B cell (primary cell): ENCODE results near the gene KIRREL1.

Experiments used
- EZH2 ChIP-seq: IDR thresholded peaks from 2 replicates; pipeline ENCODE4 v1.6.1; 2012; ENCODE audit warnings: borderline replicate concordance, low read depth, mild to moderate bottlenecking, moderate library complexity, low read length; ENCODE audit not compliant: insufficient read depth, poor library complexity, severe bottlenecking
- TF ChIP-seq, protein P1 (sequence below): fragments of 200-600 bp; IDR thresholded peaks from one replicate; pipeline ENCODE4 v1.8.0; 2022; ENCODE audit warnings: antibody characterized with exemption, mild to moderate bottlenecking

DNA sequence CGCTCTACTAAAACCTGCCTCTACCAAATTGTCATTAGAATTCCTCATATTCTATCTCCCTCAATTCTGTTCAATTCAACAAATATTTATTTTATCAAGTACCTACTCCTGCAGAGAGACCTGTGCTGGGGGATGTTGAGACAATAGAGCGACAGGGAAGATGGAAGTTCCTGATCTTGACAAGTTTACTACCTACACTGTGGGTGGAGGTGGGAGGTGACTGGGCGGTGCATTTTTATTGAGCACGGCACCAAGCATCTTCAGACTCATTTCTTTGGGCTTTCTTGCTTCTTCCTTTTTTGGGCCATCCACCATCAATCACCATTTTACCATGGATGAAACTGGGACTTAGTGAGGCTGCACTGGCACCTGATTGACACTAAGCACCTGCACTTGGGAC, 61.3 kb downstream of the KIRREL1 start:
- TF ChIP-seq, protein P1, sequence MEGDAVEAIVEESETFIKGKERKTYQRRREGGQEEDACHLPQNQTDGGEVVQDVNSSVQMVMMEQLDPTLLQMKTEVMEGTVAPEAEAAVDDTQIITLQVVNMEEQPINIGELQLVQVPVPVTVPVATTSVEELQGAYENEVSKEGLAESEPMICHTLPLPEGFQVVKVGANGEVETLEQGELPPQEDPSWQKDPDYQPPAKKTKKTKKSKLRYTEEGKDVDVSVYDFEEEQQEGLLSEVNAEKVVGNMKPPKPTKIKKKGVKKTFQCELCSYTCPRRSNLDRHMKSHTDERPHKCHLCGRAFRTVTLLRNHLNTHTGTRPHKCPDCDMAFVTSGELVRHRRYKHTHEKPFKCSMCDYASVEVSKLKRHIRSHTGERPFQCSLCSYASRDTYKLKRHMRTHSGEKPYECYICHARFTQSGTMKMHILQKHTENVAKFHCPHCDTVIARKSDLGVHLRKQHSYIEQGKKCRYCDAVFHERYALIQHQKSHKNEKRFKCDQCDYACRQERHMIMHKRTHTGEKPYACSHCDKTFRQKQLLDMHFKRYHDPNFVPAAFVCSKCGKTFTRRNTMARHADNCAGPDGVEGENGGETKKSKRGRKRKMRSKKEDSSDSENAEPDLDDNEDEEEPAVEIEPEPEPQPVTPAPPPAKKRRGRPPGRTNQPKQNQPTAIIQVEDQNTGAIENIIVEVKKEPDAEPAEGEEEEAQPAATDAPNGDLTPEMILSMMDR, result no peak
- no peak for TF ChIP-seq EZH2
